ENCODE measurements around the gene MEFV.

MEFV gene

GRCh38 chr16:3268294-3268693, 11.9 kb upstream of the MEFV start:
- DNase-seq, result no peak

DNA sequence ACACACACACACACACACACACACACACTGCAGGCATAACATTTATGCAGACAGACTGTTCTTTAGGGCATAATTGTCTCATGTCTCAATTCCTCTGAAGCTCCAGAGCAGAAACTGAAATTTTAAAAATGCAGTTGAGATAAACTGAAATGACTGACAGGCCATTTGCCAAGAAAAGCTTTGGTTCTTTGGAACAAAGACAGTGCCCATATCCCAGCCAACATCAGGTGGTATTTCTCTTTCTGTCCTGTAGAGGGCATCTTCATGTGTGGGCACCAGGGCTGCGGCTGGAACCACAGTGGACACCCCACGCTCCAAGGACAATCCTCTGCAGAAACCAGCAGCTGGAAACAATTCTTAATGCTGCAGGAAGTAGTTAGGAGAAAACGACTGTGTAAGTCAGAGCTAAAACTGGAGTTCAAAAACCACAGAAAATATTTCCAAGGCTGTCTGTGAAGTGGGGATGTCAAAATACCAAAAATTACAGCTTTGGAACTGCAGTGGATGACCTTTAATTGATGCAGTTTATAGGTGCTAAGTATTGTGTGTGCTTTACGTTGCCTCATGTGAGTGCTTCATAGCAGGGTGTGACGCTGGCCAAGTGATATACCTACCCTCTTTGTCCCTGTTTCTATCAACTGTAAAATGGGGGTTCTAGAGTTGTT, 10.6 kb upstream of the MEFV start:
- DNase-seq, result peak; percentile 16

DNA sequence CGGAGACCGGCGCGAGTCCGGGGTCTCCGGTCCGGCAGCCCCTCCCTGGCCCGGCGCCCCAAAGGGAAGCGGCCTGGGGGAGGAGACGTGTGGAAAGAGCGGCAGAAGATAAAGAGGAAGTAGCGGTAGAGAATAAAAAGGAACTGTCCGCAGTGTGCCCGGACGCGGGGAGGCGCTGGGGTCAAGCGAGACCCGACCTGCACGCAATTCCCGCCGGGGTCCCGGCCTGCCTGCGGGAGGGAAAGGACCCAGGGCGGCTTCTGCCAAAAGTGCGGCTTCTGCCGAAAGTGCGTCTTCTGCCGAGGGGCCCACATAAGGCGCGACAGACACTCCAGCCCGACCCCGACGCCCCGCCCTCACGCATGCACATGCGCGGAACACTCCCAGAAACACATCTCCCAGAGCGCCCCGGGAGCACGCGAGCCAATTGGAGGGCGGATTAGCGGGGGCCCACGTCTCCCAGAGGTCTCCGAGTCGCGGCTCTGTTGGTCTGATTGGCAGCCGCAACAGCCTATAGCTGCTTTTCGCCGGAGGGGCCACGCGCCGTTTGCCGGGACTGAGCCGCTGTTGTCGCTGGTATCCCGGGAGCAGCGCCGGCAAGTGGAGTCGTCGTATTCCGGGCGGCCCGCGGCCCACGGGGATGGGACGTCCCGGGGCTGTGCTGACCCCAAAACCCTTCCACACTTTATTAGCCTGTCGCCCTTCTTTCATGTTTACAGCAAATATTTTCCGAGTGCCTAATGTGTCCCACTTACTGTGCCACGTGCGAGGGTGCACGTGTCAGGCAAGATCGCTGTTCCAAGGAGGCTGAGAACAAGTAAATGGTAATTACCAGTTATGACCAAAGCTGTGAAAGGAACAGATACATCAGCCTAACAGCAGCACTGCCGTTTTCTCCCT, 8.0 kb upstream of the MEFV start:
- peak; percentile 99 for DNase-seq

DNA sequence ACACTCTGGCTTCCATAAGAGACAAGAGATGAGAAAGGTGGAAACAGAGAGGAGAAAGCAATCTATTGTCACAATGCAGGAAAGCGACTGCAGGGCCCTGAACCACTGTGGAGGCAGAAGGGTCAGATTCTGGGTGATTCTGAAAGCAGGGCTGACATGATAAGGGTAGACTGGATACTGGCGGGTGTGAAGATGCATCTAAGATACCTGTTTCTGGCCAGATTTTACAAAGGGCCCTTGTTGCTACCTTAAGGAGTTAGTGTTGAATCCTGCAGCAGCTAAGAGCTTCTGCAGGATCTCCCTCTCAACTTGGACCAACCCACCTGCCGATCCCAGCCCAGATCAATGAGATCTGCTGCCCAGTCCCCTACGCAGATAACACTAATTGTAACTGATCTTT, 6.1 kb upstream of the MEFV start:
- DNase-seq, result no peak

GRCh38 chr16:3259836-3260235, 3.4 kb upstream of the MEFV start:
- no peak for DNase-seq

GRCh38 chr16:3256866-3257465, 533 bp upstream of the MEFV start:
- DNase-seq, result no peak

GRCh38 chr16:3254309-3254708, 2.1 kb downstream of the MEFV start:
- DNase-seq, result no peak

DNA sequence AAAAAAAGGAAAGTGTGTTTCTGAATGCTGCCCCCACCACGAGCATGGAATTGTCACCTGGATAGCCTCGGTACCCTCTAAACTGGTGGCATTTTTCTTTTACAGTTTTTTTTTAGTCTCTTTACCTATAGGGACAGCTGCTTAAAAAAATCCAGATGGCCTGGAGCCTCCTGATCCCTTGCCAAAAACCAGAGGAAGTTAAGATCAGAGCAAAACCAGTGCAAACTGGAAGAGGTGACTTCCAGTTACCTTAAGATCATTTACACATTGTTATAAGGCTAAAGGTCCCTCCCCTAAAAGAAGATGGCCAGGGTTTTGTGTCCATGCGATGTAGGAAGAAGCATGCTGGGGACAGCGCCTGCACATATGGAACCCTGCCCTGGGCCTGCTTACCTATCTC, 3.5 kb downstream of the MEFV start:
- no peak for DNase-seq

GRCh38 chr16:3249451-3249850, 7.0 kb downstream of the MEFV start:
- DNase-seq, result no peak

GRCh38 chr16:3249020-3249419, 7.4 kb downstream of the MEFV start:
- no peak for DNase-seq

DNA sequence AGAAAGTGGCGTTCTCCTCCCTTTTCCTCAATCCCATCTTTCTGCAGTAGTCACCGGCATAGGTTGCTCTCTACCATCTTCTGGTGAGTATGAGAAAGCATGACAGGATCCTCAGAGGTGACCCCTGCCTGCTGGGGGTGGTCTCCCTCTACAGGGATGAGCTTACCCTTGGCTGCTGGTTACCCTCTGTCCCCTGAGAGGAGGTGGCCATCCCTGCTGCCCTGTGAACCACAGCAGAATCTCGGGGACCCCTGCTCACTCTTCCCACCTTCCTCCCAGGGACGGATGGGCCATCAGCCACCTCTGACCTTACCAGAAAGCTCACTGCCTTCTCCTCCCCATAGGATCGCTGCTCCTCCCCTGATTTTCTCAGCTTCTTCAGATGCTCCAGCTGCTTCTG, 7.8 kb downstream of the MEFV start:
- no peak for DNase-seq

DNA sequence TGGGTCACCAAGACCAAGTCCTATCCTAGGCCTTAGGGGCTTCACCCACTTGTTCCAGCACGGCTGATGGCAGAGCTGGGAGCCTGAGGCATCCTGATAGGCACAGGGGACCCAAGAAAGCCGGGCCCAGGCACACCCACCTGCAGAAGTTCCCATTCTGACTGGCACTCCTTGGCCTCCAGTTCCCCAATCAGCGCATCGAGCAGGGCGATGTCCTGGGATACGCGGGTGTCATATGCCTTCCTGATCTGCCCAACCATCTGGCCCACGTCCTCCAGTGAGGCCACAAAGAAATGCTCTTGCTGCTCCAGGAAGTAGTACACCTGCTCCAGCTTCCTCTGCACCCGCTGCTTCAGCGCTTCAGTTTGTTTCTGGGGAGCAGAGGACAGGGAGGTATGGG, 9.6 kb downstream of the MEFV start:
- no peak for DNase-seq

GRCh38 chr16:3246002-3246401, 10.4 kb downstream of the MEFV start:
- no peak for DNase-seq

GRCh38 chr16:3243882-3244281, 12.6 kb downstream of the MEFV start:
- no peak for DNase-seq

- DNase-seq, result no peak
These were observed 13.7 kb downstream of the MEFV start for GRCh38 chr16:3242709-3243108.

DNA sequence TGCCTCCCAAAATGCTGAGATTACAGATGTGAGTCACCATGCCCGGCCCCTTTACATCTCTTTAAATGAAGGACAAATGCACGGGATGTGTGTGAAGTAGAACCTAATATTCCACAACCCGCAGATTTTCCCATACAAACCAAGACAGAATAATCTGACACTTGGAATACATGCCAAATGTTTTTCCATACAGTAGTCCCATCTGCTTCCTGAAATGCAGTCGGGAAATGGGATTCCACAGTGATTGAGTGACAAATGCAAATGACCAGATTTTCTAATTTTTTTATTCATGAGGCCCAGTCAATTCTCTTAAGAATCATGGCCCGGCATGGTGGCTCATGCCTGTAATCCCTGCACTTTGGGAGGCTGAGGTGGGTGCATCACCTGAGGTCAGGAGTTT, 14.7 kb downstream of the MEFV start:
- DNase-seq, result no peak

DNA sequence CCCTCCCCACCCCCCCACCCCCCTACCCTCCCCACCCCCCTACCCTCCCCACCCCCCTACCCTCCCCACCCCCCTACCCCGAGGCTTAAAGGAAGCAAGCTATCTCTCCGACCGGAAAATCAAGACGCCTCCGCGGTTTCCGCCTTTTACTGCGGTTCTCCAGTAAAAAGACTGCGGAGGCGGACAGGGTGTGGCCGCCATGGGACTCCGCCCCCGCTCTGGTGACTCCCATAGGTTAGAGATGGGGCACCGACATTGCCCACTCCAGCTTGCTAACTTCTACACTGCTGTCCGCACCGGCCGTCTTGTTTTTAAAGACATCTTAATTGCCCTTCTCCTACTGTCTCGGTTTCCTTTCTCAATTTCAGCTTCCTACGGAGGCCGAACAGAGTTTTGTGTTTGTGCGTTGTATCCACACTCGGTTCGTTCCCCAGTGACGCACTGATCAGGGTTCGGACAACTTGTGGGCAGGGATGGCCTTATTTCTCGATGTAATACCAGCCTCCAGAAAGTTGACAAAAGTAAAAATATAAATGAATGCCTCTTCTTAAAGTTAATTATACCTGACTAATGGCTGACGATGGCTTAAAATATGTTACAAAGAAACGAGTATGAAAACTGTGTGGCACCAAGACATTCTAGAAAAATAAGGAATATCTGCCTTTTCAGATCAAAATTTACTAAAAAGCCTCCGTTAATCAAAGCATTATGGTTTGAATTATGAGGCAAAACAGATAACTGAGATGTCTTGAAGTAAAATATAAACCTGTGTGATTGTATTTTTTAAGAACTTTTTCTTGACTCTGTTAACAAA, 20.4 kb downstream of the MEFV start:
- DNase-seq, result peak; percentile 46

GRCh38 chr16:3234857-3235561, 21.4 kb downstream of the MEFV start, which contains the start of gene ZNF200:
Gene ZNF200 (minus strand): TSS chr16:3235158. CDS start chr16:3233755, 1,403 bp downstream.
- peak; percentile 96 for DNase-seq

- DNase-seq, result peak; percentile 46
These were observed 21.9 kb downstream of the MEFV start for GRCh38 chr16:3234543-3234856.

- DNase-seq, result no peak
These were observed 32.4 kb downstream of the MEFV start for GRCh38 chr16:3223913-3224515.

GRCh38 chr16:3220839-3221238, 35.6 kb downstream of the MEFV start:
- DNase-seq, result no peak

DNA sequence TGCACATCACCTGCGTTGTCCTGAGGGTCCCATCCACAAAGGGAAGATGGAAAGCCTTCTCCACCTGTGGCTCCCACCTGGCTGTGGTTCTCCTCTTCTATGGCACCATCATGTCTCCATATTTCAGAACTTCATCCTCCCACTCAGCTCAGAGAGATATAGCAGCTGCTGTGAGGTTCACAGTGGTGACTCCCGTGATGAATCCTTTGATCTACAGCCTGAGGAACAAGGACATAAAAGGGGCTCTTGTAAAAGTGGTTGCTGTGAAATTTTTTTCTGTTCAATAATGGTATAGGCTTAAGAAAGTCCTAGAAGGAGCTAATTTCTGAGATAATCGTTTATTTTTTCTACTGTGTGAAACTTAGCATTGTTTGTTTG, 40.2 kb downstream of the MEFV start:
- DNase-seq, result no peak
